Bronchial epithelial cell (primary cell): ENCODE measurements around the gene OR2AE1. TPM values are rescaled to one million over a fixed set of nuclear protein-coding genes. Genes with fewer than 3 reads are reported as not detected.

Experiments
- DNase-seq: peaks from one replicate; pipeline ENCODE4 v3.0.0-alpha.2; 2010; ENCODE audit warnings: low read depth
- FAIRE-seq: peaks from 2 replicates; lab custom pipeline; 2011; peaks lifted over from hg19 to GRCh38; lab: Jason Lieb, UNC
- H3K27me3 ChIP-seq: 2 replicates; pipeline ENCODE4 v1.5.1; 2011; ENCODE audit warnings: low read length; ENCODE audit not compliant: control insufficient read depth, insufficient read depth
- H3K36me3 ChIP-seq: 2 replicates; pipeline ENCODE4 v1.5.1; 2011; ENCODE audit warnings: low read length; ENCODE audit not compliant: control insufficient read depth, insufficient read depth
- H3K4me3 ChIP-seq: 2 replicates; pipeline ENCODE4 v1.5.1; 2011; ENCODE audit warnings: mild to moderate bottlenecking, low read depth, low read length, control low read depth
- CTCF ChIP-seq: IDR thresholded peaks from 2 replicates; pipeline ENCODE4 v1.5.1; 2011; ENCODE audit warnings: mild to moderate bottlenecking, moderate library complexity, low read length, control low read depth, inconsistent platforms; ENCODE audit not compliant: insufficient read depth, severe bottlenecking
- total RNA-seq: library from RNA; depleted of rRNA; stranded (reverse); fragments of >200 nt; gene quantifications from 2 replicates; pipeline ENCODE4 v1.2.1, GENCODE V29; 2014

OR2AE1 gene, protein sequence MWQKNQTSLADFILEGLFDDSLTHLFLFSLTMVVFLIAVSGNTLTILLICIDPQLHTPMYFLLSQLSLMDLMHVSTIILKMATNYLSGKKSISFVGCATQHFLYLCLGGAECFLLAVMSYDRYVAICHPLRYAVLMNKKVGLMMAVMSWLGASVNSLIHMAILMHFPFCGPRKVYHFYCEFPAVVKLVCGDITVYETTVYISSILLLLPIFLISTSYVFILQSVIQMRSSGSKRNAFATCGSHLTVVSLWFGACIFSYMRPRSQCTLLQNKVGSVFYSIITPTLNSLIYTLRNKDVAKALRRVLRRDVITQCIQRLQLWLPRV
- not detected in 2 replicates for total RNA-seq

DNA sequence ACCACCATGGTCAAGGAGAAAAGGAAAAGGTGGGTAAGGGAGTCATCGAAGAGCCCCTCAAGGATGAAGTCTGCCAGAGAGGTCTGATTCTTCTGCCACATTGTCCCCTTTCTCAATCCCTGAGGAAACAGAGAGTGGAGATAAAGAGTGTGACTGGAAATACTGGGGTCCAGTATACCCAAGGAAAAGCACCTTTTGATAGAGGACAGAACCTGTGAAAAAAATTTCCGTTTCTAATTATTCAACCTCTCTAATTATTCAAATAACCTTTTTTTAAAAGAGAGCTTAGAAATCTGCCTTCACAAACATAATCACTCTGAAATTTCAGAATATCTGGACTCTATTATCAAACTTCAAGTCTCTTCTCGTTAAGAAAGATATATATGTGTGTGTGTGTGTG is at the start of gene OR2AE1:
Gene OR2AE1, minus strand, starts transcription at position 101 of the 400 bp plus-strand sequence. Its CDS starts 0 bp downstream, at position 101.
- Histone ChIP-seq H3K4me3 (no peak within 1 kb of the TSS), H3K27me3 (no peaks in the 10 kb centered on the region), H3K36me3 (no peaks in the 10 kb centered on the region)
- FAIRE-seq = no peak
- no peak for DNase-seq
- TF ChIP-seq CTCF = no peak

GRCh38 chr7:99926321-99926720 is 49.5 kb upstream of the OR2AE1 start:
- DNase-seq (peak; percentile 80), FAIRE-seq (no peak)
- no peaks in the 10 kb centered on the region for H3K36me3 ChIP-seq
- TF ChIP-seq CTCF = no peak
- H3K27me3 ChIP-seq = no peaks in the 10 kb centered on the region
- no peak overlapping the region for H3K4me3 ChIP-seq

DNA sequence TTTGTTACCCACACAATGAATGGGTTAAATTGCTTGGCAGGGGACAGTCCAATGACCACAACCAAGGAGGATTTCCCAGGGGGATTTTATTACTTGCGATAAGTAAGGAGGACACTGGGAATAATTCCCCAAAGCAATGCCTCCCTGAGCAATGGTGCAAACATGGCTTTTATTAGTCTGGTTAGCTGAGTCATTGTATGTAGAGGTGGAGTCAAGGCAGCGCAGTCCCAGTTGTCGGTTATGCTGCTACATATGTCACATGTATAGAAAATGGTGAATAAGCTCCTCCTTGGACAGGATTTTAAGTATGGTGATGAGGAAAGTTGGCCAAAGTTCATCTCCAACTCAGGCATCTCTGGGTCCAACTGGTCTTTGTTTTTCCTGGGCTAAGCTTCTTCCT is 46.4 kb upstream of the OR2AE1 start:
- FAIRE-seq = no peak
- DNase-seq = no peak
- no peak for TF ChIP-seq CTCF
- Histone ChIP-seq H3K36me3 (peaks cover 2% of the 10 kb centered on the region), H3K27me3 (no peaks in the 10 kb centered on the region), H3K4me3 (no peak overlapping the region)

GRCh38 chr7:99920149-99920548 is 43.3 kb upstream of the OR2AE1 start:
- Histone ChIP-seq H3K4me3 (peak overlapping the region; percentile 79), H3K27me3 (no peaks in the 10 kb centered on the region), H3K36me3 (peaks cover 4% of the 10 kb centered on the region)
- FAIRE-seq (no peak), DNase-seq (no peak)
- TF ChIP-seq CTCF = no peak

GRCh38 chr7:99919814-99920112 is 42.9 kb upstream of the OR2AE1 start:
- no peaks in the 10 kb centered on the region for H3K27me3 ChIP-seq
- FAIRE-seq (no peak), DNase-seq (no peak)
- no peak for TF ChIP-seq CTCF
- peak overlapping the region; percentile 79 for H3K4me3 ChIP-seq
- peaks cover 4% of the 10 kb centered on the region for H3K36me3 ChIP-seq
